ENCODE measurements around the gene HMGB1.

DNA sequence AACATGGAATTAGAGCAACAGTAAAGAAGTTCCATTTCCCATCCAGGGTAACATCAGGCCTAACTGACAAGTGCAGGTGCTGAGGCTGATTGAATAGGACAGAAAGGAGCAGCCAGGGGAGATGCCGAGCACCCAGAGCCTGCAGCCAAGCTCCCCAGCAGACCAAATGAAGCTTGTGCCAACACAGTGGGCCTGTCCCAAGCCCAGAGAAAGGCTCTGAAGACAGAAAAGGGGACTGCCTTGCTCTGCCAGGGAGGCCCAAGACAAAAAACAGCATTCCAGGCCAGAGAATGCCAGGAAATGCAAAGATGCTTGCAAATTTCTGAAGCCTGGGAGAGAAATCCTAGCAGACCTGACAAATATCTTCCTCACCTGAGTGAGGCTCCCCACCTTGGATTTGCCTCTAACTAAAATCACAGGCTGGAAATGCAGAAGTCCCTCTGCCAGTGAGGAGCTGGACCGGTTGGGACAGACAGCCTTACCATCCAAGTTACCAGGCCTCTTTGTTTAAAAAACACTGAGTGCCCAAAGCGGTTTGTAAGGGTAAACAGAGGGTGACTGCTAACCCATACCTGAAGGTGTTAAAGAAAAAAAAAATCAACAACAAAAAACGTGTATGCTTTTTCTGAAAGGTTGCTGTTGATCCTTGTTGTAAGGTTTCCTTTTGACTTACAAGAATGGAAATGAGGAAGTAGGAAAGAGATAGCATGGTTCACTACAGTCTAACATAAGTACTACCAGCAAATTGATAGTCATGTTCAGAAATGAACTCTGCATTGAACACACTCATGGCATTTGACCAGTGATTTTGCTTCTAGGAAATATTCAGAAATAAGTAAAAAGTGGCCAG is 11.8 kb upstream of the HMGB1 start:
- TF ChIP-seq CTCF (IDR thresholded peaks at IDR 0.05) (no peak), POLR2A (IDR thresholded peaks at IDR 0.05) (no peak)

All from testis (tissue), 2 donors.